NCI-H2227 (cell line): ENCODE measurements around the gene TMEM145.
"Not testable (repeated sequence)": the region's sequence is repeated elsewhere in the genome, so short reads cannot be mapped to it uniquely, and the experiment has no call there.

ENCODE experiments used
- DNase-seq: peaks from one replicate; lab custom pipeline; 2025; ENCODE audit not compliant: unreplicated experiment; lab: John Stamatoyannopoulos, UW

Gene TMEM145

GRCh38 chr19:42333975-42334696 is 21.0 kb downstream of the TMEM145 start:
- DNase-seq, result no peak

- no peak for DNase-seq
Measured at GRCh38 chr19:42334697-42335373, 21.7 kb downstream of the TMEM145 start.

DNA sequence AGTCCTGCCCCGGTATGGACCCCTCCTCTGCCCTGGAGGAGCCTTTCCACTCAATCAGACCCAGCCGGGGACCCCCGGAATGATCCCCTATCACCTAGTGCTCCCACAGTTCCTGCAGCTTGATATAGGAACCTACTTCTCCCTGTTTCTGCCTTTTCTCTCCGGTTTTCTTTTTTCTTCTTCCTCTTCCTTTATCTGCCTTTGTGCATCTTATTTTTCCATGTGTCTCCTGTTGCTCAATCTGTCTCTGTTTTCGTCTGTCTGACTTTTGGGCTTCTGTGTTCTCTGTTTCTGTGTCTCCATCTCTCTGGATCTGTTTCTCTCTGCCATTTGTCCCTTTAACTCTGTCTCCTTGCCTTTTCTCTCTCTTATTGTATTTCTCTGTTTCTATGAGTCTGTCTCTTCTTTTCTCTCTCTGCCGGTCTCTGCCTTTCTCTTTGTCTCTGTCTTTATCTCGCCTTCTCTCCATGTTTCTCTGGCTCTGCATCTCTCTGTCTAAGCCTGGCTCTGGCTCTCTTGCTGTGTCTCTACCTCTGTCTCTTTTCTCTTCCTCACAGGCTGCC is 22.3 kb downstream of the TMEM145 start:
- no peak for DNase-seq

DNA sequence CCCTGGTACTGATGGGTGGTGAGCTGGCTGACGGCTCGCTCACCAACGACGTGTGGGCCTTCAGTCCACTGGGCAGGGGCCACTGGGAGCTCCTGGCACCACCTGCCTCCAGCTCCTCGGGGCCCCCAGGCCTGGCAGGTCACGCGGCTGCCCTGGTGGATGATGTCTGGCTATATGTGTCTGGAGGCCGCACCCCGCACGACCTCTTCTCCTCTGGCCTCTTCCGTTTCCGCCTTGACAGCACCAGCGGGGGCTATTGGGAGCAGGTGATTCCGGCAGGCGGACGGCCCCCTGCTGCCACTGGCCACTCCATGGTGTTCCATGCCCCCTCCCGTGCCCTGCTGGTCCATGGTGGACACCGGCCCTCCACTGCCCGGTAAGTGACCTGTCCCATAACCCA is 22.9 kb downstream of the TMEM145 start:
- no peak for DNase-seq

DNA sequence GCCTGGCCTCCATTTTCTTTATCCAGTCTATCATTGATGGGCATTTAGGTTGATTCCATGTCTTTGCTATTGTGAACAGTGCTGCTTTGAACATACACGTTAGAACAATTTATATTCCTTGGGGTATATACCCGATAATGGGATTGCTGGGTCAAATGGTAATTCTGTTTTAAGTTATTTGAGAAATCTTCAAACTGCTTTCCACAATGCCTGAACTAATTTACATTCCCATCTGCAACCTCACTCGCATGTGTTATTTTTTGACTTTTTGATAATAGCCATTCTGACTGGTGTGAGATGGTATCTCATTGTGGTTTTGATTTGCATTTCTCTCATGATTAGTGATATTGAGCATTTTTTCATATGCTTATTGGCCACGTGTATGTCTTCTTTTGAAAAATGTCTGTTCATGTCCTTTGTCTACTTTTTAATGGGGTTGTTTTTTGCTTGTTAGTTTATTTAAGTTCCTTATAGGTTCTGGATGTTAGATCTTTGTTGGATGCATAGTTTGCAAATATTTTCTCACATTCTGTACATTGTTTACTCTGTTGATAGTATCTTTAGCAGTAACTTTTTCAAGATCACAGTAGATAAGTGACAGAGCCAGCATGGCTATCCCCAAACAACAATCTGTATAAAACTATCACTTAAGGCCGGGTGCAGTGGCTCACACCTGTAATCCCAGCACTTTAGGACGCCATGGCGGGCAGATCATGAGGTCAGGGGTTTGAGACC is 26.2 kb downstream of the TMEM145 start:
- not testable (repeated sequence) for DNase-seq

DNA sequence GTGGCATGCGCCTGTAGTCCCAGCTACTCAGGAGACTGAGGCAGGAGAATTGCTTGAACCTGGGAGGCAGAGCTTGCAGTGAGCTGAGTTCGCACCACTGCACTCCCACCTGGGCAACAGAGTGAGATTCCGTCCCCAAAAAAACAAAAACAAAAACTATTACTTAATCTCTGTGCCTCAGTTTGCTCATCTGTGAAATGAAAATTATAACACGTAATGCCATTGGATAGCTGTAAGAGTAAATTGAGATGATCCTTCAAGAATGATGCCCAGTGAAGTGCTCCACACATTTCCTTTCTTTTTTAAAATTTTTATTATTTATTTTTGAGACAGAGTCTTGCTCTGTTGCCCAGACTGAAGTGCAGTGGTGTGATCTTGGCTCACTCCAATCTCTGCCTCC is 26.8 kb downstream of the TMEM145 start:
- DNase-seq, result not testable (repeated sequence)

DNA sequence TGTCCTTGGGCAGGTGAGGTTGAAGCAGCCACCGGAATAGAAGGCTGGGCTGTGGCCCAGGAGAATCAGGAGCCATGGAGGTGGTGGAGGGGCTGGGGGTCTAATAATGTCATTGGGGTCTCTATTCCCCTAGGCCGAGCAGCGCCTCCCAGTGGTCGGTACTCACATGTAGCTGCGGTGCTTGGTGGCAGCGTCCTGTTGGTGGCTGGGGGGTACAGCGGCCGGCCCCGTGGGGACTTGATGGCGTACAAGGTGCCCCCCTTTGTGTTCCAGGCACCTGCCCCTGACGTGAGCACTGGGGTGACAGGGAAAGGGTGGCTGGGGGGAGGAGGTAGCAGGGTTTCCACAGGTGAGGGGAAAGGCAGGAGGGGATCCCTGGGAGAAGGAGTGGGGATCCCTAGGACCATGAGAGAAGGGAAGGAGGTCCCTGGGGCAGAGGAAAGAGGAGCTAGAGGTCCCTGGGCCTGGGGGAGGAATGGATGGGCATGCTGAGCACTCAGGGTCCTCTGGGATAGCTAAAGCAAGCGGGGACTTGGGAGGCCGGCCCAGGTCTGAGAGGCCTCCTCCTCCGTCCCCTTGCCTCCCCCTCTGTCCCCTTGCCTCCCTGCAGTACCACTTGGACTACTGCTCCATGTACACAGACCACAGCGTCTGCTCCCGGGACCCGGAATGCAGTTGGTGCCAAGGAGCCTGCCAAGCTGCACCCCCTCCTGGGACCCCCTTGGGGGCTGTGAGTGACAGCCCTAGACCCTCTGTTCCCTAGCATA is 30.4 kb downstream of the TMEM145 start:
- no peak for DNase-seq

GRCh38 chr19:42344336-42344893 is 31.3 kb downstream of the TMEM145 start:
- DNase-seq, result no peak

DNA sequence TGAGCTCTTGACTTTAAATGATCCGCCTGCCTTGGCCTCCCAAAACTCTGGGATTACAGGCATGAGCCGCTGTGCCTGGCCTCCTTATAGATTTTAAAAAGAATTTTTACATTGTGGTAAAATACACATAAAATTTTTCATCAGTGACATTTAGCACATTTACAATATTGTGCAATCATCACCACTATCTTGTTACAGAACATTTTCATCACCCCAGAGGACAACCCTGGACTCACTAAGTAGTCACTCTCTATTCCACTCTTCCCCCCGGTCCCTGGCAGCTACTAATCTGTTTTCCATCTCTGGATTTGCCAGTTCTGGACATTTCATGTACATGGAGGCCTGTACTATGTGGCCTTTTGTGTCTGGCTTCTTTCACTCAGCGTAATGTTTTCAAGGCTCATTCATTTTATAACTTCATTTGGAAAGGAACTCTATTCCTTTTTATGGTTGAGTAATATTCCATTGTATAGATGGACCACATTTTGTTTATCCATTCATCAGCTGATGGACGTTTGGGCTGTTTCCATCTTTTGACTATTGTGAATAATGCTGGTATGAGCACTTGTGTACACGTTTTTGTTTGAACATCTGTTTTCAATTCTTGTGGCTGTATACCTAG is 32.2 kb downstream of the TMEM145 start:
- no peak for DNase-seq

- DNase-seq, result no peak
Measured at GRCh38 chr19:42348211-42348610, 35.1 kb downstream of the TMEM145 start.

GRCh38 chr19:42349378-42350107 is 36.4 kb downstream of the TMEM145 start:
- no peak for DNase-seq

- no peak for DNase-seq
Measured at GRCh38 chr19:42350417-42350816, 37.3 kb downstream of the TMEM145 start.

DNA sequence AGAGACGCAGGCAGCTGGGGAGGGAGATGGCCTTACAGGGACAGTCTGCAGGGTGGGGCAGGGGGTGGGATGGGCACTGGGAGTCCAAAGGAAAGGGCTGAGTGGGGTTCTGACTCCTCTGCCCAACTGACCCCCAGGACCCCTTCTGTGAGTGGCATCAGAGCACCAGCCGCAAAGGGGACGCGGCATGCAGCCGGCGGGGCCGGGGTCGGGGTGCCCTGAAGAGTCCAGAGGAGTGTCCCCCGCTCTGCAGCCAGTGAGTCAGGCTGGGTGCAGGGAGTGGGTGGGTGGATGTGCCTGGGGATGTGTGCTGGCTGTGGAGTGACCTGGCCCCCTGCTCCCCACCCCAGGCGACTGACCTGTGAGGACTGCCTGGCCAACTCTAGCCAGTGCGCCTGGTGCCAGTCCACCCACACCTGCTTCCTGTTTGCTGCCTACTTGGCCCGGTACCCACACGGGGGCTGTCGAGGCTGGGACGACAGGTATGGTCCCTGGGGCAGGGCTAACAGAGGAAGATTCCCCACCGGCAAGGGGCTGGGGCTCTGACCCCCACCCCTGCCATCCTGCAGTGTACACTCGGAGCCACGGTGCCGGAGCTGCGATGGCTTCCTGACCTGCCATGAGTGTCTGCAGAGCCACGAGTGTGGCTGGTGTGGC is 38.1 kb downstream of the TMEM145 start:
- no peak for DNase-seq

GRCh38 chr19:42352301-42353259 is 39.5 kb downstream of the TMEM145 start:
- peak; percentile 99 for DNase-seq

- no peak for DNase-seq
Measured at GRCh38 chr19:42353341-42354015, 40.4 kb downstream of the TMEM145 start.

- no peak for DNase-seq
Measured at GRCh38 chr19:42355896-42356295, 42.8 kb downstream of the TMEM145 start.

DNA sequence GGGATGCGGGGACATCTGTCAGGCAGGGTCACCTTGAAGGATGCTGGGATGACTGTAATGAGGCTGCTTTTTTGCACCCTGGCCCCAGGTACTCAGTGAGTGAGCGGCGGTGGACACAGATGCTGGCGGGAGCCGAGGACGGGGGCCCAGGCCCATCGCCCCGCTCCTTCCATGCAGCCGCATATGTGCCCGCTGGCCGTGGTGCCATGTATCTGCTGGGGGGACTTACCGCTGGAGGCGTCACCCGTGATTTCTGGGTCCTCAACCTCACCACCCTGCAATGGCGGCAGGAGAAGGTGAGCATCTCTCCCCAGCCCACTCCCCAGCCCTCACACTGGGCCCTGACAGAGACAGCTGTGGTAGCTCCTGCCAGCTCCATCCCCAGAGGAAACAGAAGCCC is 43.6 kb downstream of the TMEM145 start:
- no peak for DNase-seq
